Hindlimb muscle (tissue), 1 donor: ENCODE results near the gene DTNA. TPM values are rescaled to one million over a fixed set of nuclear protein-coding genes. Genes with fewer than 3 reads are reported as not detected.

Experiments used
- DNase-seq: peaks from one replicate; pipeline ENCODE4 v3.0.0-alpha.2; 2013
- polyA plus RNA-seq: library from polyadenylated mRNA; unstranded; fragments of 120-200 nt; gene quantifications from one replicate; pipeline ENCODE4 v1.2.1, GENCODE V29; 2013; ENCODE audit not compliant: insufficient read length

Gene DTNA
- polyA plus RNA-seq, 1 donor, result 94.7 TPM

- no peak for DNase-seq
Observed at GRCh38 chr18:34772887-34773286, 62.8 kb downstream of the DTNA start.

DNA sequence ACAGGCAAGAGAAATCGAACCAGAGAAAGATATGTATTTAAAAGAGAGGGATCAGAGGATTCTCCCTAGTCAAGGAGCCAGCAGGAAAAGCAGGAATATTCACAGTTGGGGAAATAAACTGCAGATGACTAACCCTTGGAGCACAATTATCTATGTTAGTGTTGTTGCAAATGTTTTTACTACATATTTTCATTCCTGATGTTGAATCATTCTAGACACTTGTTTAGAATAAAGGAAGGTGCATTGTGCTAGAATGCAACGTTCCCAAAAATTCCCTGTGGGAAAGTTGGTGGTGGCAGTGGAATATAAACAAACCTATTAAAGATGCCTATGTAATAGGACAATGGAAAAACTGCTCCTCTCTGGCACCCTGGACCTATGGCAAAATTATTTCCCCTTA, 63.3 kb downstream of the DTNA start:
- no peak for DNase-seq

GRCh38 chr18:34773961-34774766, 64.1 kb downstream of the DTNA start:
- DNase-seq, result no peak

DNA sequence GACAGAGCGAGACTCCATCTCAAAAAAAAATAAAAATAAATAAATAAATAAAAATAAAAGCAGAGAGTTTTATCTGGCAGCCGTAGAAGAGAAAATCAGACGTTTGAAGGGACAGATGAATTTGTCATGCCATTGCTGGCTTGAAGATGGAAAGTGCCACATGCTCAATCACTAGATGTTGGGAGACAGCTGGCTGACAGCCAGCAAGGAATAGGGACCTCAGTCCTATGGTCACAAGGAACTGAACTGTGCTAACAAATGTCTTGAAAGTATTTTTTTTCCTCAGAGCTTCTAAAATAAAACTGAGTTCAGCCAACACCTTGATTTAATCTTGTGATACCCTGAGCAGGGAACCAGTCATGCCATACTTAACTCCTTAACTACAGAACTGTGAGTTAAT, 65.4 kb downstream of the DTNA start:
- DNase-seq, result no peak

DNA sequence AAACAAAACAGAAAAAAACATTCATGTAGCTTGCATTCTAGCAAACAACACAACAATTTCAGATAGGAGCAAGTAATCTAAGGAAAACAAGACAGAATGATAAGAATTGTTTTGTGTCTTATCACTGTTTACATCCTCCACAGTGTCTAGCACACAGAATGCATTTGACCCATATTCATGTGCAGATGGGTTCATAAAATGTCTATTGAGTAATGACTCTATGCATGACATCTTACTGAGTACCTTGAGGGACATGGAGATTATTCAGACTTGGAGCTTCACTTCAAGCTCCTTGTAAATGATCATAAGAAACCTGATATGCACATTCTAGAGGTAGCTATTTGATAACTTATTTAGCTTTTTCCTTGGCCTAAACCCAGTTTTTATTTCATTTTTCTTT, 69.0 kb downstream of the DTNA start:
- DNase-seq, result no peak

GRCh38 chr18:34780856-34781255, 70.8 kb downstream of the DTNA start:
- DNase-seq, result no peak

GRCh38 chr18:34783501-34783900, 73.4 kb downstream of the DTNA start:
- DNase-seq, result no peak

DNA sequence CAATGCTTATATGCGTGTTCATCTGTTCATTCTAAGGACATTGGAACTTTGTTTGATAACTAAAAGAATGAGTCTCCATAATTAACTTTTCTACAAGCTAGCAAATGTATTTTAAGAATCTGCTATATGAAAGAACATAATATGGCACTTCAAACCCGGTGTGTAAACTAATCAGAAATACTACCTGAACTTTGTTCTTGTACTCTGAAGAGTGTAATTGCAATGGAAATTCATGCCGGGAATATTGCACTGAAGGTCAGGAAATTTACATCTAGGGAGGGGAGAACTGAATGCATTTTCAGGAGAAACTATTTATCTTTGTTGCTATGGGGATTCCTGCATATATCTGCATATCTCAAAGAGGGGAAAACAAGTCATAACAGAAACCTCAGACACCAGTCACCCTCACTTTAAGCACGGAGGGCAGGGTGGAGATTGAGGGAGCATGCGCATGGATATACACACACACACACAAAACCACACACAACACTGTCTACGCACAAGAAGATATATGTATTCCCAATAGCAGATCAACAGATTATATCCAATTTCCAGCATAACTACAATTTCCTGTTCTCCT, 76.2 kb downstream of the DTNA start:
- DNase-seq, result no peak

DNA sequence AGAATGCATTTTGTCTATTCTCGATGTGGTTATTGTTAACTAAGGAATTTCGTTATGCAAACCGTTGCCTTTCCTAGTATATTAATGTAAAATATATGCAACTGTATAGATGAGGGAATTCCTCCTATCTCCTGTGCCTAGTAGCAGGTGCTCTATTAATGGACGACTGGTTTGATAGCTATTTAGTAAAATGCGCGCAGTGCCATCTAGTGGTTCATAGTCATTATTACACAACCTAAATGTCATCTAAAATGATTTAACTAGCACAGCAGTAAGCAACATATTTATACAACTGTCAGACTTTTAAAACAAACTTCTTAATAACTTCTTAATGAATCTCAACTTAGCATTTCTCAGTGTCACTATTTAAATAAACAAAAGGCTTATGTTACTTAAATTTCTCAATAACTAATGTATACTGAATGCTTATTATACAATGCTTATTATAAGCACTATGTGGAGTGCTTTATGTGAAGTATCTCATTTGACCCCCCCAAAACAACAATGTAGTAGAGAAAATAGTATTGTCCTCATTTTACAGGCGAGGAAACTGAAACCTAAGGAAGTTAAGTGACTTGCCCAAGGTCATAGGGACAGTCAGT, 77.9 kb downstream of the DTNA start:
- peak; percentile 62 for DNase-seq

- no peak for DNase-seq
Observed at GRCh38 chr18:34789768-34790344, 79.8 kb downstream of the DTNA start.

DNA sequence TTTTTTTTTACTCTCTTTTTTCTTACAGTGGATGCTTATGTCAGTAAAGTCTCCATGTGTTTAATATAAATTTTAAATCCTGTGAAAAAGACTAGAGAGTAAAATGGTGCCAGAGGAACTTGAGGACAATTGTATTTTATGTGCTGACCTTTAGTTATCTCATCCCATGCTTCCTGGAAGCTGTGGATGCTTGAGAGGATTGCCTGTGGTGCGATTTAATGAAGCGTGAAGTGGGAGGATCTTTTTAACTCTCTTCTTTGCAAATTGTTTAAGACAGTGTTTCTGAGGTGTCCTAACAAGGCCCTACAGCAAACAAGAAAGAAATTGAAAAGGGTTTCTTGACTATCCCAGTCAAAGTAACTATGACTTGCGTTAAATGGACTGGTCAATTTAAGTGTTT, 84.2 kb downstream of the DTNA start:
- DNase-seq, result no peak

GRCh38 chr18:34795070-34795732, 85.1 kb downstream of the DTNA start:
- no peak for DNase-seq

GRCh38 chr18:34796035-34796657, 86.0 kb downstream of the DTNA start:
- no peak for DNase-seq

DNA sequence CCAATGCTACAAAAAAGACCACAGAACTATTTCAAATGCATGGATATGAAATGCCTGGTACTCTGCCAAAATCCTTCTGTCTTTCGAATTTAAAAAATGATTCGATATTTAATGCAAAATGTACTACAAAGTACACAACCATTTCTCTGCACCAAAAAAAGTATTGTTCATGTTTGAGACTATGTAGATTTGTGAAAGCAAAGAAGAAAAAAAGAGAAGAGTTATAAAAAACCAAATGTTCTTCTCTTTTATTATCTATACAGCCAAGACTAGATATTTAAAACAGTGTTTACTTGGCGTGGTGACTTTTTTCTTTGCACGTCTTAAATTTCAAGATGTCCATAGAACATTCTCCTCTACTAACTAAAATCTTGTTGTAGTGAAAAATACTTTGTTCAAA, 89.2 kb downstream of the DTNA start:
- no peak for DNase-seq

DNA sequence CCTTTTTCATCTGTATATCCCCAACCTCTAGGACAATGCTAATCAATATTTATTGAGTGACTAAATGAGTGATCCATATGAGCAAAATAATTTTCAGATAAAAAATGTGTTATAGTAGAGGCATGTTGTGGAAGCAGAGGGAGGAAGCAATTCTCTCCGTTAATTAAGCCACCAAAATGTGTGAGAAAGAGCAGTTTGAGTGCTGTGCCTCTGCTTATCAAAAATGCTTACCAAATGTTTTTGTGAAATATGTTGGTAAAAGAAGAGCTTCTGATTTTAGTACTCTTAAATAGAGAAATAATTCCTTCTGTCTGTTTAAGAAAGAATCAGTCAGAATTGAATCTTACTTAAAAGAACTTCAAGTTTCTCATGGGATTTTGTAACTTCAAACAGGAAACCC, 90.3 kb downstream of the DTNA start:
- DNase-seq, result no peak

DNA sequence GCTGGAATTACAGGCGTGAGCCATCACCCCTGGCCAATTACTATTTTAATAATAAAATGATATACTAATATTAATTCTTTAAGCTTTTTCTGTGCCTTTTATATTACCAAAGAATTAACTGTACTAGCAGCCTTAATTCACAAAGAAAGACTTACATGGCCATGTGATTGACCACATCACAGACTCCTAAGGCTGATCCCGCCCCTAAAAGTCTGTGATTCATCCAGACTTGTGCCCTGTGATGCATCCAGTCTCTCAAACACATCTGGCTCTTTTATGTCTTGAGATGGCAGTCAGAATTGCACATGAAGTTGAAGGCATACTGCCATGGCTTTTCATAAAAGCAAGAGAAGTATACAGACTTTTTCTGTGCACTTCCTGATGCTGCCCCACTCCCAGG, 91.7 kb downstream of the DTNA start:
- no peak for DNase-seq

DNA sequence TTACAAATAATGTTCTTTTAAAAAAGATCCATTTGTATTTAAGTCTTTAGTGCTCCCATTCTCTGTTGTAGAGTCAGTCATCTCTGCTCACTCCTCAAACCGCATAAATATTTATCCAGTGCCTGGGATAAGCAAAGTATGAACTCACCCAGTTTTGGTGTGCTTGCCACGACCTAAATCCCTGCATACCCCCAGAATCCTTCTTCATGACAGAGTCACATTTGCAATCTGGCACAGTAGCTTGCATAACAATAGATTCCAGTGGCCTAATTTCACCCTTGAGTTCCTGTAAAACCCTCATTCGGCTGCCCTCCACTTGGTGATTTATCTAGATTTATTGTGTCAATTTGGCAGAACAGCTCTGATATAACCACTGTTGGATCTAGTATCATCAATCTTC, 92.9 kb downstream of the DTNA start:
- DNase-seq, result no peak

GRCh38 chr18:34803877-34804400, 93.8 kb downstream of the DTNA start:
- DNase-seq, result no peak

DNA sequence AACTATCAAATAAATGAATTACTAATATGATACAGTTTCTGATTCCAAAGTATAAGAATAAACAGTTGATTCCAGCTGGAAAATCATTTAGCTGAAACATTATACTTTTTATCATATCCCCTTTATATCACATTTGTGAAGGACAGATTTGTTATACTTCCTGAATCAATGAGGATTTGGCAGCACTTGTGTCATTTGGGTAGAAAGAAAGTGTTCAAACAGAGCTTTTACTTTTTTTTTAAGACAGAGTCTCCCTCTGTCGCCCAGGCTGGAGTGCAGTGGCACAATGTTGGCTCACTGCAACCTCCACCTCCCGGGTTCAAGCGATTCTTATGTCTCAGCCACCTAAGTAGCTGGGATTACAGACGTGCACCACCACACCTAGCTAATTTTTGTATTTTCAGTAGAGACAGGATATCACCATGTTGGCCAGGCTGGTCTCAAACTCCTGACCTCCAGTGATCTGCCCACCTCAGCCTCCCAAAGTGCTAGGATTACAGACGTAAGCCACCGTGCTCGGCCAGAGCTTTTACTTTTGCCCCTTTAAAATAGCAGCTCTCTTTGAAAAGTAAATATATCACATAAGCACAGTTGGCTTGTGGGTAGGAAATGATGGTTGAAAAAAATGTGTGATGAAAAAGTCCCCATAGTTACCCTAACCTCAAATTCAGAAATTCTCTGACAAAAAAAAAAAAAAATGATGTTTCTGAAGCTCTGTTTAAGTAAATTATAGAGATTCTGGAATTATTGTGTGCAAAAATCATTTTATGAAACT, 95.2 kb downstream of the DTNA start:
- DNase-seq, result no peak

DNA sequence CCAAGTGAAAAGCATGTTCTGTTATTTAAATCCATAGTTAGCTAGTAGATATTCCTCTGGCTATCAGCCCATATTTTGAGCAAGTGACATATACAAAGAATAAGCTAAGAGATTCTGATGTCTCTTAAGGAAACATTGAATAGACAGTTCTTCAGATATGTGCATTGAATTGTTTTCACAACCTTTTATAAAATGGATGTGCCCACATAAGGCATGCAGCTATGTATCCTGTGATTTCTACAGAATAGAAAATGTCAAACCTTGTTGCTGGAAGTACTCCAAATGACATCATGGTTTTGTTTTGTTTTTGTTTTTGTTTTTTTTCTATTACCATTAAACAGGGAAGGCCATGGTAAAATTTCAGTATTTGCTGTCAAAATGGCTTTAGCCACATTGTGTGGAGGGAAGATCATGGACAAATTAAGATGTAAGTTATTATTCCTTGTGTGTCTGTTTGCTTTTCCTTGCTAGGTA, 95.8 kb downstream of the DTNA start:
- no peak for DNase-seq

DNA sequence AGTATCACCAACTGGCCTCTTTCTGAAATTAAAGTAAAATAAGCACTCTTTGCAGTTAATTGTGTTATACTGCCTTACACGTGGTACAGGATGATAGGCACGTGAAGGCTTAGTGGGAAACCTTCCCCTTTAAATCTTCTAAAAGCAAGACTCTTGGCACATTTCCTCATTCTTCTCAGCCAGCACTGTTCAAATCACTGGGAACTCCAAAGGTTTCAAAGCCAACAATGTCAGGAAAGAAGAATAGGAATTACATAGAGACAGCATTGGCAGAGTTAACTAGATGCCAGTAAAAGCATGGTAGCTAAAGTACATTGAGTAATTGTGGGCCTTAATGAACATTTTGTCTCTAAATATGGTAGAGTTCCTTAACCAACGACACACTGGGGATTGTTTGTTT, 96.4 kb downstream of the DTNA start:
- no peak for DNase-seq
